Stimulated activated CD4-positive, alpha-beta T cell treated with anti-CD3 and anti-CD28 coated beads, Interleukin-12 subunit alpha, Interleukin-12 subunit beta, amount 100 ng/mL, for 24 hours (primary cell): Measurements from ENCODE around the gene POGLUT2.
A peak's percentile ranks its signal among the peaks of the same experiment; 100 is the strongest.

ENCODE experiments used
- DNase-seq, 2 experiments: peaks; one replicate each; pipeline ENCODE4 v3.0.0-alpha.2; 2020; ENCODE audit warnings: low read depth in 2 of 2

POGLUT2 gene

DNA sequence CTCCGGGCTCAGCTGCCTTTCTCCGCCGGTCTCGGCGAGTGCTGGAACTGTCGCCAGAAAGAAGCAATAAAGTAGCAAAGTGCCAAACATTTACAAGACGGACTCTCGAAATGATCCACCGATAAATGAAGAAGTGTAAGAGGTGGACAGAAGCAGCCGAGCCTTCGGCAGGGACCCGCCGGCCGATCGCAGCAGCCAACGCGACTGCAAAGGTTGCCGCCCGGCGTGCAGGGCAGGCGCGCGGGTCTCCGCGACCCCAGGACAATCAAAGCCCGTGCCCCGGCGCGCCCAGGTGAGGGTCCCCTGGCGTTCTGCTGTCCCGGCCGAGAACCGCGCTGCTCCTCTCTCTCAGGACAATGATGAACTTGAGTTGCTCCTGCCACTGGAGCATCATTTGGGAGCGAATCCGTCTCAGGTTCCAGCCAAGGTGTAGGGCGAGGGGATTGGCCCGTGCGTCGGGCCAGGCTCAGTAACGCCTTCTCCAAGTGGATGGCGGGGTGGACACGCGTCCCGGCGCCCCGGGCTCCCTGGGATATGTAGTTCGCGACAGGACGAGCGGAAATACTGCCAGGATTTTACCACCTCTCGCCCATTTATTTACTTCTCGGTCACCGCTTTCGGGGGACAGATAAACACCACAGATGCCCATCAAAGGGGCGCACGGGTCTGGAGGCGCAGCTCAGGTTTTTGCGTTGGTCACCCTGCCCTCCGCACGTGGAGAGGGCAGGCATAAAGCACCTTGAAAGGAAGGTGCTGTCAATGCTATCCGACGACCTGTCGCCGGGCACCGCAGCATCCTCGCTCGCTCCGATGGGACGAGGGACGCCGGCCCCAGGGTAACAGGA is at the start of gene POGLUT2, which contains the start of gene BIVM:
Gene POGLUT2, minus strand, starts transcription at position 396 of the 845 bp plus-strand sequence. Its CDS starts 306 bp downstream, at position 90.
Gene BIVM, plus strand, starts transcription at position 539 of the 845 bp plus-strand sequence. CDS start 8,149 bp downstream, outside the sequence.
- peak; percentile 69 to 79 for DNase-seq

DNA sequence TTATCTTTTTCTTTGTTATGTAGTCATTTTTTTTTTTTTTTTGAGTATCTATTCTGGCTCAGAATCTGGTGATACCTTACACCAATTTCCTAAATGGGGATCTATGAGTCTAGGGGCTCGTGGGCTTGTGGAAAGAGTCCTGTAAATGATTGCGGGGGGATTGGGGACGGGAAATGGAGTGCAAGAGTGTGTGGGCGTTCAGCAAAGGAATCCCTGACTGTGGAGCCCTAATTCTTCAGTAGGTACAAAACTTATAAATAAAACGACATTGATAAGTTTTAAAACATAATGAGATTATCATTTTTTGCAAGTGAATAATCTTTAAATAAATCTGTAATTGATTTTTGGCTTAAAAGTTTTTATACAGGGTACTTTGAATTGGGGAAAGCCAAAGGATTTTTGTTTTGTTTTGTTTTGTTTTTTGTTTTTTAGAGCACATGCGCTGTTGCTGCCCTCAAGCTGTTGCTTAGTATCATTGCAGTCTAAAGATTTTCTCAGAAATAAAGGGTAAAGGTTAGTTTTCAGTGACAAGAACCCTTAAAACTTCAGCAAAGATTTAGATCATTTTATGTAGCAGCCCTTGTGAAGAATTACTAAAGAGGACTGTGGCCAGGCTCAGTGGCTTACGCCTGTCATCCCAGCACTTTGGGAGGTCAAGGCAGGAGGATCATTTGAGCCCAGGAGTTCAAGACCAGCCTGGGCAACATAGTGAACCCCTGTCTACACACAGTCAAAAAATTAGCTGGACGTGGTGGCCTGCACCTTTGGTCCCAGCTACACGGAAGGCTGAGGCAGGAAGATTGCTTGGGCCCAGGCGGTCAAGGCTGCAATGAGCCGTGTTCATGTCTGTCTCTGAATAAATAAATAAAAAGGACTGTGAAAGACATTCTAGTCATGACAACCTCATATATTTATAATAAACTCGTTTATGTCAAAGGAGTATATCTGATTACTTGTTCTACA is 48.8 kb upstream of the POGLUT2 start:
- DNase-seq, result no peak

DNA sequence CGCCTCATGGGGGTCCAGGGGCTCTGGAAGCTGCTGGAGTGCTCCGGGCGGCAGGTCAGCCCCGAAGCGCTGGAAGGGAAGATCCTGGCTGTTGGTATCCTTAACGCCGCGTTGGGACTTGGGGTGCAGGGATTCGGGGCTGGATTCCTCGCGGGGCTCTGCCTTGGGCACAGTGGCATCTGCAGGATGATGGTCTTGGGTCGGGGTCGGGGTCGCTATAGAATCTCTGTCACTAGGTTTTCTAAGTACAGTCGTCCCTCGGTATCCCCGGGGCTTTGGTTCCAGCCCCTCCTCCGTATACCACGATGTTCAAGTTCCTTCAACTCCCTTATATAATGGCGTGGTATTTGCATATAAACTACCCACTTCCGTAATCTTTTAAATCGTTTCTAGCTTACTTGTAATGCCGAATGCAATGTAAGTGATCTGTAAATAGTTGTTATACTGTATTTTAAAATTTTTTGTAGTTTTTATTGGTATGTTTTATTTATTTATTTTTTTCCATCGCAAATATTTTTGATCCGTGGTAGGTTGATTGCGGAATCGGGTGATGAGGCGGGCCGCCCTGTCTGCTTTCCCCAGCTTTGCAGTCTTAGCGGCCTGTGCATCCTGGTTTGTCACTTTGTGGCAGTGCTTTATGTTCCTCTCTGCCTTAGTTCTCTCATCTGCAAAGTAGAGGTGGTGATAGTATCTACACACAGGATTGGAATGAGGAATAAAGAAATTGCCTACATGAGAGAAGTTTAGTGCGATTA is 47.7 kb upstream of the POGLUT2 start:
- DNase-seq, result peak; percentile 7 to 36

DNA sequence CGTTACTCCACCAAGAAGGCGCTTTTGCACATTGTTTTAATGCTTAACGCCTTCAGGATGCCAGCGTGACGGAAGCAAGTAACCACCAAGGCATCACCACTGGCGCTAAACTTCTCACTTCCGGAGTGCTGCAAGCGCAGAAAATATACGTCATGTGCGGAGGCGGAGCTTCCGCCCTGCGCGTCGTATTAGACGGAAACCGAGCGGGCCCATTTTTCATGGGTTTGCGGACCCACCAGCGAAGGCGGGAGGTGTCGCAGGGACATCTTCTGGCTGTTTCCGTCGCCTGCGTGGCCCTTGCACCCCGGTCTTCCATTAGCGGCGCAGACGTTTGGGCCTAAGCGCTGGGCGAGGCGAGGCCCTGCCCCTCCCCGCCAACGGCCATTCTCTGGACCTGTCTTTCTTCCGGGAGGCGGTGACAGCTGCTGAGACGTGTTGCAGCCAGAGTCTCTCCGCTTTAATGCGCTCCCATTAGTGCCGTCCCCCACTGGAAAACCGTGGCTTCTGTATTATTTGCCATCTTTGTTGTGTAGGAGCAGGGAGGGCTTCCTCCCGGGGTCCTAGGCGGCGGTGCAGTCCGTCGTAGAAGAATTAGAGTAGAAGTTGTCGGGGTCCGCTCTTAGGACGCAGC is 47.0 kb upstream of the POGLUT2 start, which contains the start of gene ERCC5:
Gene ERCC5, plus strand, starts transcription at position 403 of the 631 bp plus-strand sequence. CDS start 235 bp downstream, outside the sequence.
- DNase-seq, result peak; percentile 90 to 92

DNA sequence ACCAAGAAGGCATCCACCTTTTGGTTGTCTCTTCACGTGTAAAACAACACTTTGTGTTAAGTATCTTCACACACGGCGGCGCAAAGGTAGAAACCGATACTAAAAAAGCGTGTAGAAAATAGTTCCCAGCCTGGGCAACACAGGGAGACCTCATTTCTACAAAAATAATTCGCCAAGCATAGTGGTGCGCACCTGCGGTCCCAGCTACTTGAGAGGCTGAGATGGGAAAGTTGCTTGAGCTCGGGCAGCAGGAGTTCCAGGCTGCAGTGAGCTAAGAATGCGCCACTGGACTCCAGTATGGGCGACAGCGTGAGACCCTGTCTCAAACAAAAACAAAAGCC is 46.5 kb upstream of the POGLUT2 start:
- DNase-seq, result no peak

DNA sequence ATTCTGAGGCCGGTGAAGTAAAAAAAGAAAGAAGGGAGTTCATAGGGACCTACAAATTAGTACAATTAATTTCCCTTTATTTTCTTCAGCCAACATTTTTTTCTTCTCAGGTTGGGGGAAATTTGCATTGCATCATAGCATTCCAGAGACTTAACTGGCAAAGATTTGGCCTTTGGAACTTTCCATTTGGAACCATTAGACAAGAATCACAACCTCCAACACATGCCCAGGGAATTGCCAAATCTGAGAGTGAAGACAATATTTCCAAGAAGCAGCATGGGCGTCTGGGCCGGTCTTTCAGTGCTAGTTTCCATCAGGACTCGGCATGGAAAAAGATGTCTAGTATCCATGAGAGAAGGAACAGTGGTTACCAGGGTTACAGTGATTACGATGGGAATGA is 40.7 kb upstream of the POGLUT2 start:
- DNase-seq, result no peak

DNA sequence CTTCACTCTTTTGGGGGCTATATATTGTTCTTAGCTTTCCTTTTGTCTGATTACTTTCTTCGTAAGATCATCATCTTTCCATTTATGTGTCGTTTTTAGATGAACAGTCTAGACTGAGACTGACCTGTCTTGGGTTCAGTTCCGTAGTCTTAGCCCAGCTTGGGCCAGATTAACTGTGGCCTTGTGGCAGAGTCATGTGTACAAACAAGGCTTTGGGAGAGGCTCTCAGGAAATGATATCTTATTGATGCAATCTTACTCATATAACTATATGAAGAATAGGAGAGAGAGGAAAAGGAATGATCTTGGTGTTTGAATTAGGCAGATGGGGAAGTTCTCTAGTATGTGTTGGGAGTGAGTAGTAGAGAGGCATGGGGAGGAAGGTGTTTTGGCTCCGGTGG is 40.2 kb upstream of the POGLUT2 start:
- DNase-seq, result no peak

DNA sequence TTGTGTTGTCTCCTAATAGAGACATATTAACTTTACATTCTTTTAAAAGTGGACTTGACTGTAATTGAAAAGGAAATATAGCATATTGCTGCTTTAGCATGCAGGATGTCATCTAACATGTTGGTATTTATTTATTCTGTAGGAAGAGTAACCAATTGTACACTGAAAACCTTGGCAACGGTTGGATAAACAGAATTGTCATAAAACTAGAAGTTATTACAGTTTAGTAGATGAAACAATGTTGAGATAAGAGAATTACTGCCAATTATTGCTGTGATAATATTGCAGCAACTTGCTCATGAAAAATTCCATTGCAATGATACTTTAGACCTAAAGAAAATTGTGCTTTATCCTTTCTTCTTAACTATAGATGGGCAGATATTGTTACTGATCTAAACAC is 39.5 kb upstream of the POGLUT2 start:
- DNase-seq, result no peak

DNA sequence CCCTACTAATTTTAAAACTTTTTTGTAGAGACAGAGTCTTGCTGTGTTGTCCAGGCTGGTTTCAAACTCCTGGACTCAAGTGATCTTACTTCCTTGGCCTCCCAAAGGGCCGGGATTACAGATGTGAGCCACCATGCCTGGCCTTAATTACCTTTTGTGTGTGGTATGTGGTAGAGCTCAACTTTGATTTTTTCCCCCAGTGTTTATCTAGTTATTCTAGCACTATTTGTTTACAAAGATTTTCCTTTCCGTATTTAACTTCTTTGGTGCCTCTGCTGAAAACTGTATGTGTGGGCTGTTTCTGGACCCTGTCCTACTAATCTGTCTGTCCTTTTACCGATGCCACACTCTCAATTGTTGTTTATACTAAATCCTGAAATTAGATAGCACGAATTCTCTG is 37.7 kb upstream of the POGLUT2 start:
- DNase-seq, result no peak

DNA sequence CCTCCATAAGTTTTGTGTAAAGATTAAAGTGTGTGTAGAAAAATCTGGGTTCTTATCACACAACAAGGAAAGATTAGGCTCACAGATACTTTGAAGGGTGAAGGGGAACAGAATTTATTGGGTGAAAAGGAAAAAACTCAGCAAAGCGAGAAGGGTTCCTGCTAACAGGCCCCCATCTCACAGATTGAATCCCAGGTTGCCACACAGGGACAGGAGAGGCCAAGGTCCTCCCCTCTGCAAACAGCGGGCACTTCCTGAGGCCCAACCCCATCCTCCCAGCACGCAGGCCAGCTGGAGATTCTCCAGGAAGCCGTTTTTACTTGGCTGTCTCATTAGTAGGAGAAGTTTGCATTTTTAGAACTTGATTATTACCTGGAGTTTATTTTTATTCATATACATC is 31.9 kb upstream of the POGLUT2 start:
- DNase-seq, result no peak

DNA sequence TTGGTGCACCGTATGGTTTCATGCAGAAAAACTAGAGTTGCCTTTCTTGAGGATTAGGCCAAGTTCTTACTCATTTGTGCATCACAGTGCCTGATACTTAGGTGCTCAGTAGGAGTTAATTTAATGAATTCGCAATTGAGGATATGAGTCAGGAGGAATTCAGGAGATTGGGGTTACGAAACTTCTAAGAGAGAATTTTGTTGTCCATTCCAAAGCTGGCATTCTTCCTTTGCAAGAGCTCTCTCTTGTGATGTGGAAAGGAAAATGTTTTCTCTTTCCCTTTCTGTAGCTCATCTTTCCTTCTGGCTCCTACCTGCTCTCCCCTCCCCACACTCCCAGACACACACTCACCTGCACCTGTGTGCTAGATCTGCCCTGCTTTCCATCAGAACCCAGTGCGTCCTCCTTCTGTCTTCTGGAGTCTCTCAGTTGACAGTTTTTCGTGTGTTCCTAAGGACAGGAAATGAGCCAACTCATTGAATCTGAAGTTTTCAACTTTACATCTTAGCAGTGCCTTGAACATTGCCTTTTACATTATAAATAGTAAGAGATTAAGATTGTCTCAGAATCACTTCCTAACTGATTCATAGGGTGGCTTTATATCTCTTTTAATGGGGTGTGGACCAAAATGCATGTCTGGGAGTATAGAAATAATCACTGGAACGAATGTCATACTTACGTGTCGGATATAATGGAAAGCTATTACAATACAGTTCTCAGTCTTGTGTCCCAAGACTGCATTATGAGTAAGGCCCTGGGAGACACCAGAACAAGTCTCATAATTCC is 27.3 kb upstream of the POGLUT2 start:
- DNase-seq, result no peak

DNA sequence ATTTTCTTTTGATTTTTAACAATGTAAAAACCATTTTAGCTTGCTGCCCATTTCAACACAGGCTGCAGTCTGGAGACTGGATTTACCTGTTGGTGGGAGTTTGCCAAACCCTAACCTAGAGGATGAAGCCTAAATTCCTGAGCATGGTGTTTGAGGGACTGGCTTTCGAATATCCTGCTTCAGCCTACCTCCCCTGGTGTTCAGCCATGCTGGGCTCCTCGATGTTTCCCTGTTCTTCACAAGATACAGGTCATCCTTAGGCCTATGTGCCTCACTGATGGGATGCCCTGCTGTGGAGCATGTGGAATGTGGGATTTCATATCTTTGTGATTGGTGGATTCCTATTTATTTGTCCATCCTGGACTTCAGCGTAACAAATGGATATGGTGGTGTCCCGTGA is 26.6 kb upstream of the POGLUT2 start:
- DNase-seq, result no peak

DNA sequence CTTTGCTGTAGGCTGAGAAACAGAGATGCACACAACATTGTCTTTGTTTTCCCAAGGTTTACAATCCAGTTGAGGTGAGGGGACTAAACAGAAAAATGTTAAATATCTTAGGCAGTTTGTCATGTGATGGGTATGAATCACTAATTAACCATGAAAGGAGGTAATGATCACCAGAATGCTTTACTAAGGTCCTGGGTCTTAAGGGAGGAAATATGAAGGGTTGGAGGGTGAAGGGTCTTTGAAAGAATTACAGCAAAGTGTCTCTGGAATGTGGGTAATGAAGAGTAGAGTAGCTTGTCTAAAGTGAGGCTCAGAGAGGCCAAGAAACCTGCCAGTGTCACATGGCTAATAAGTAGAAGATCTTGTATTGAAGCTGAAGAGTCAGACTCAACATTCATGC is 19.1 kb upstream of the POGLUT2 start:
- no peak for DNase-seq

DNA sequence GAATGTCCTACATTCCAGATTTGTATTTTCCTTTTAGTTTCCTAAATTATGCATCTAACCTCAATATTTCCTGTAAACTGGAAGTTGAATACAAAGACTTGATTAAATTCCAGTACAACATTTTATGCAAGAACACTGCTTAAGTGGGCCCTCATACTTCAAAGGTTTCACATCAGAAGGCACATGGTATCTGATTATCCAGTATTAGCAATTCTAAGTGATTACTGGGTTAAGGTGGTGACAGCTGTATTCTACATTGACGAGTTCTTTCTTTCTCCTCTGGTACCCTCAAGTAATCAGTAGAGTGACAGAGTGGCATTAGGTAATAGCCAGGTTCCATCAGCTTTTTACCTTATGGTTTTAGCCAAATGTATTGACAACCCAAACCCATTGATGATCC is 18.5 kb upstream of the POGLUT2 start:
- no peak for DNase-seq

DNA sequence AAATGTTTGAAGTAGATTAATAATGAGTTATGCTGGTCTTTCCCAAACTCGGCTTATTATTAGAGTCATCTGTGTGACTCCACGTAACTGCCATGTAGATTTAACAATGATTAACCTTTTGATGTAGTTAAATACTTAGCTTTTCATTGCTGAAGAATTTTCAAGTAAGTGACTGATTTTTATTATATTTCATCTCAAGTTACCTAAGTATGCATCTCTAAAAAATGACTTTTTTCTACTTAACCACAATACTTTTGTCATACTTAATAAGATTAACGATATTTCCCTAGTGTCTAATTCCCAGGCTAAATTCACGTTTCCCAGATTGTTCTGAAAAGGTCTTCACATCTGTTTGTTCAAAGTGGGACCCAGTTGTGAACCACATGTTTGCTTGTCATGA is 17.9 kb upstream of the POGLUT2 start:
- DNase-seq, result no peak

DNA sequence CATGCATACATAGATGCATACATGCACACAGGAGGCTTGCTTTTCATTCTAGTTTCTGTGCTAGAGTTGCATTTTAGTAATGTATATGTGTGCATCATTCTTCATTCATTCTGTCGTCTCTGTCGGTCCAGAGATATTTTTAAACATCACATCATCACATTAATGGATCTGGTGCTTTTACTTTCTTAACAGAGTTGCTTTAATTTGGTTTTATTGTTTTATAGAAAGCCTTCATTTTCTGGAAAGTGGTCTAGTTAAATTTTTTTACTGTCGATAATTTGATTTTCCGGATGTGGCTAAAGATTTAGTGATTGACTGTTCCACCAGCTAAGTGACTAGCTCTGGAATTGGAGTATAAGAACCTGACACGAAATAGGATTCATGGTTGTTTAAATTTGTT is 17.0 kb upstream of the POGLUT2 start:
- DNase-seq, result no peak

DNA sequence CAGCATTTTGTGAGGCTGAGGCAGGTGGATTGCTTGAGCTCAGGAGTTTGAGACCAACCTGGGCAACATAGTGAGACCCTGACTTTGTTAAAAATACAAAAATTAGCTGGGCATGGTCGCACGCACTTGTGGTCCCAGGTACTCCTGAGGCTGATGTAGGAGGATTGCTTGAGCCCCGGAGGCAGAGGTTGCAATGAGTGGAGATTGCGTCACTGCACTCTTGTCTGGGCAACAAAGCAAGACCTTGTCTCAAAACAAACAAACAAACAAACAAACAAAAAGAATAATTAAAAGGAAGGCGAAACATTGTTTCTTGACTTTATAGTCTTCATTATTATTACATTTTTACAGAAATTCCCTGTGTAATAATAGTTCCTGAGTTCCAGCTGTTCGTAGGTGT is 16.0 kb upstream of the POGLUT2 start:
- DNase-seq, result no peak

DNA sequence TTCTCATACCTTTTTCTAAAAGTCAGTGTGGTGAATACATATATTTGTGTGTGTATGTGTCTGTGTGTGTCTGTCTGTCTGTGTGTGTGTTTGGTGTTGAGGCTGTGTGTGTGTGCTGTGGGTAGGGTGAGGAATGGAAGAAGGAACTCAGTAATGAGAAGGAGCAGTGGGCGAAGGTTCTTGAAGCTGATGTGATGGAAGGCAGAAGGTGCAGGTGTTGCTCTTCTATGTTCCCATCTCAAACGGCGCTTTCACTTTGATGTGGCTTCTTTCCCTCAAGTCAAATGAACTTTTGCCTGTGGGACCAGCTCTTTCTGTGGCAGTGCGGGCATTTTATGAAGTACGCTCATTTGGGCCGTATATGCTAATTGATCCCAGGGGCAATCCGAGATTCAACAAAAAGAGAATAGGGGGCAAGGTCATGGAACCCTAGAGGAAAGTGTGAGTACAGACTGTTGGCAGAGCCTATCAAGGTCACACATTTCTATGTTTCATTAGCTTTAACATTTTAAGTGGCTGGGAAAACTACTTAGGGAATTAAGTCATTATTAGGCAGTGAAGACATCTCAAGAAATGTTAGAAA is 15.3 kb upstream of the POGLUT2 start:
- no peak for DNase-seq

DNA sequence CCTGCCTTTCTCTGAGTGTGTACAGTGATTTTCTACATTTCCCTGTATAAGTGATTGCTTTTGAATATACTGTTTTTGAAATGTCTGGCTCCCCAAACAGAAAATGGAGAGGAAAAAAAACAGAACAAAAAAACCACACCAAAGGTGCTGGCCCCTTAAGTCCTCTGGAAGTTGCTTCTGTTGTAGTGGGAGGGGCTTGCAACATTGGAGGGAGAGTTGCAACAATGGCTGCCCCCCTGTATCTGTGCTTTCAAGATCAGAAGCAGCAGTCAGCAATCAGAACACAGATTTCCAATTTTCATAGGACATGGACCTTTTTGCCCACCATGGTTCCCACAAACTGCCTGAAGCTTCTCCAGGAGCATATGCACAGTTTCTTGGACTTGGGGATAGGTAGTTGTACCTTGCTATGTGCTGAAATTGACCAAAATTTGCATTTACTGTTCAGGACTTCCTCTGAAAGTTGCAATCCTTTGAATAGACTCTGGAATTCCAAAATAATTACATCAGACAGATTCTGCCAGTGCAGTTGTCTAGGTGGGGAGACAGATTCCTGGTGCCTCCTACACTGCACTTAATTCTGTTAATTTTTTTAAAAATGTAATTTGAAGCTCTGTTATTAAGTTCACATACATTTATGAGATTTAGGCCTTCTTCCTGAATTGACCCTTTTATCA is 14.0 kb upstream of the POGLUT2 start:
- no peak for DNase-seq

DNA sequence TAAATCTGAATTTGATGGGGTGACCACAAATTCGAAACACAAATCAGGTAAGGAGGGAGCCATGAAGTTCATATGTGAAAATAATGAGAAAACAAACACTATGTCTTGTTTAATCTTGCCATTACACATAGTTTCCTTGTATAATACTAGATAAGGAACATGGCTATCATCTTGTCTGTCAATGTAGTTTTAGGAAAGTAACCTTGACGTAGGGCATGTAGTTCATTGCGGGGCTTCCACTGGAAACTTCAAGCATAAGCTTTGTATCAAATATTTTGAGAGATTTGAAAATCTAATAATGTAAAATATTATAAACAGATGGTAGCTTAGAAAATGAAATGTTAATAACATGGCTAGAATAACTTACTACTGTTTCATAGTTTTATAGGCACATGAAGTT is 8.9 kb upstream of the POGLUT2 start:
- no peak for DNase-seq
